Osteocyte (in vitro differentiated cells): ENCODE measurements around the gene ZNF579. TPM values are rescaled to one million over a fixed set of nuclear protein-coding genes. Genes with fewer than 3 reads are reported as not detected.
A peak's percentile ranks its signal among the peaks of the same experiment; 100 is the strongest.

Experiments used
- DNase-seq: peaks from one replicate; pipeline ENCODE4 v3.0.0; 2021; ENCODE audit warnings: mixed read lengths; ENCODE audit not compliant: unreplicated experiment; ENCODE audit errors: extremely low spot score
- H3K27ac Mint-ChIP-seq: one replicate; pipeline ENCODE4 v1.8.0; 2021; ENCODE audit warnings: mild to moderate bottlenecking, mixed read lengths; ENCODE audit not compliant: unreplicated experiment
- H3K27me3 Mint-ChIP-seq: one replicate; pipeline ENCODE4 v1.8.0; 2021; ENCODE audit warnings: mixed read lengths; ENCODE audit not compliant: unreplicated experiment
- H3K36me3 Mint-ChIP-seq: one replicate; pipeline ENCODE4 v1.8.0; 2021; ENCODE audit warnings: mixed read lengths; ENCODE audit not compliant: unreplicated experiment
- H3K4me1 Mint-ChIP-seq: one replicate; pipeline ENCODE4 v1.8.0; 2021; ENCODE audit warnings: mixed read lengths; ENCODE audit not compliant: unreplicated experiment
- H3K4me3 Mint-ChIP-seq: one replicate; pipeline ENCODE4 v1.8.0; 2021; ENCODE audit warnings: mild to moderate bottlenecking, moderate library complexity, mixed read lengths; ENCODE audit not compliant: unreplicated experiment
- H3K9me3 Mint-ChIP-seq: one replicate; pipeline ENCODE4 v1.8.0; 2021; ENCODE audit warnings: mixed read lengths; ENCODE audit not compliant: unreplicated experiment
- total RNA-seq: library from RNA; stranded (reverse); gene quantifications from 2 replicates; pipeline ENCODE4 v1.2.1, GENCODE V29; 2021
- TF ChIP-seq, protein P1 (sequence below): fragments of 200-600 bp; sonication (generic); IDR thresholded peaks from 2 replicates; pipeline ENCODE4 v1.5.0; 2021; ENCODE audit warnings: antibody characterized with exemption, mild to moderate bottlenecking, moderate library complexity

The ZNF579 gene
- total RNA-seq, 1 donor from 2014 or later, result 29.2 TPM

DNA sequence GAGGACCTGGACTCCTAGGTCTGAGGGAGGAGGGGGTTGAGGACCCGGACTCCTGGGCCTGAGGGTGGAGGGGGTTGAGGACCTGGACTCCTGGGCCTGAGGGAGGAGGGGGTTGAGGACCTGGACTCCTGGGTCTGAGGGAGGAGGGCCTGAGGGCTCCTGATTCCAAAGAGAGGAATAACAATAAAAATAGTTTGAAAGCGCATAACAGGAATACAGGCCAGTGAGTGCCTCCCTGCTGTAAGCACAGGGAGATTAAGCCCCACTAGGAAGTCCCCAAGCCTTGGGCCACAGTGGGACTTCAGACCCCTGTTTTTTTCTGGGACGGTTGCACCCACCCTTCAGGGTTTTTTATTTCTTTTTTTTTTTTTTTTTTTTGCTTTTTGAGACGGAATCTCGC, 42.5 kb downstream of the ZNF579 start:
- Mint-ChIP-seq H3K4me3 (no peak overlapping the region), H3K9me3 (peaks cover 5% of the 10 kb centered on the region)

DNA sequence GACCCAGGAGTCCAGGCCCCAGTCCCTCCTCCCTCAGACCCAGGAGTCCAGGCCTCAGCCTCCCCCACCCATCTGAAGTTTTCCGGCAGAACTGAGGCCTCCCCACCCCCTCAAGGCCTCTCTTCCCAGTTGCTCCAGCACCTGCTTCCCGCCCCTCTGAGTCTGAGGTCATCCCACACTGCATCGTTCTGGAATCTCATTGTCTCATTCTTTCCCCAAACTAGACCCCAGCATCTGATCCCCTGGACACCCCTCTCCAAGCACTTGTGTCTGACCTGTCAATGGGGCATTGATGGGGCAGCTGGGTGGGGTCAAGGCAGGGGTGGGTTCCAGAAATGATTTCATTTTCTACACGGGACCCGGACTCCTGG, 42.9 kb downstream of the ZNF579 start:
- no peak overlapping the region for H3K4me3 Mint-ChIP-seq
- no peaks in the 10 kb centered on the region for H3K27me3 Mint-ChIP-seq
- TF ChIP-seq, protein P1, sequence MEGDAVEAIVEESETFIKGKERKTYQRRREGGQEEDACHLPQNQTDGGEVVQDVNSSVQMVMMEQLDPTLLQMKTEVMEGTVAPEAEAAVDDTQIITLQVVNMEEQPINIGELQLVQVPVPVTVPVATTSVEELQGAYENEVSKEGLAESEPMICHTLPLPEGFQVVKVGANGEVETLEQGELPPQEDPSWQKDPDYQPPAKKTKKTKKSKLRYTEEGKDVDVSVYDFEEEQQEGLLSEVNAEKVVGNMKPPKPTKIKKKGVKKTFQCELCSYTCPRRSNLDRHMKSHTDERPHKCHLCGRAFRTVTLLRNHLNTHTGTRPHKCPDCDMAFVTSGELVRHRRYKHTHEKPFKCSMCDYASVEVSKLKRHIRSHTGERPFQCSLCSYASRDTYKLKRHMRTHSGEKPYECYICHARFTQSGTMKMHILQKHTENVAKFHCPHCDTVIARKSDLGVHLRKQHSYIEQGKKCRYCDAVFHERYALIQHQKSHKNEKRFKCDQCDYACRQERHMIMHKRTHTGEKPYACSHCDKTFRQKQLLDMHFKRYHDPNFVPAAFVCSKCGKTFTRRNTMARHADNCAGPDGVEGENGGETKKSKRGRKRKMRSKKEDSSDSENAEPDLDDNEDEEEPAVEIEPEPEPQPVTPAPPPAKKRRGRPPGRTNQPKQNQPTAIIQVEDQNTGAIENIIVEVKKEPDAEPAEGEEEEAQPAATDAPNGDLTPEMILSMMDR, result no peak
- H3K4me1 Mint-ChIP-seq, result peaks cover 5% of the 10 kb centered on the region
- DNase-seq, result no peak
- H3K36me3 Mint-ChIP-seq, result no peaks in the 10 kb centered on the region
- H3K9me3 Mint-ChIP-seq, result peaks cover 5% of the 10 kb centered on the region
- H3K27ac Mint-ChIP-seq, result no peak overlapping the region

More for the DNA sequence above, 42.5 kb downstream of the ZNF579 start:
- Mint-ChIP-seq H3K27ac (no peak overlapping the region), H3K27me3 (no peaks in the 10 kb centered on the region), H3K4me1 (peaks cover 5% of the 10 kb centered on the region), H3K36me3 (no peaks in the 10 kb centered on the region)
- TF ChIP-seq, protein P1, result no peak
- no peak for DNase-seq

DNA sequence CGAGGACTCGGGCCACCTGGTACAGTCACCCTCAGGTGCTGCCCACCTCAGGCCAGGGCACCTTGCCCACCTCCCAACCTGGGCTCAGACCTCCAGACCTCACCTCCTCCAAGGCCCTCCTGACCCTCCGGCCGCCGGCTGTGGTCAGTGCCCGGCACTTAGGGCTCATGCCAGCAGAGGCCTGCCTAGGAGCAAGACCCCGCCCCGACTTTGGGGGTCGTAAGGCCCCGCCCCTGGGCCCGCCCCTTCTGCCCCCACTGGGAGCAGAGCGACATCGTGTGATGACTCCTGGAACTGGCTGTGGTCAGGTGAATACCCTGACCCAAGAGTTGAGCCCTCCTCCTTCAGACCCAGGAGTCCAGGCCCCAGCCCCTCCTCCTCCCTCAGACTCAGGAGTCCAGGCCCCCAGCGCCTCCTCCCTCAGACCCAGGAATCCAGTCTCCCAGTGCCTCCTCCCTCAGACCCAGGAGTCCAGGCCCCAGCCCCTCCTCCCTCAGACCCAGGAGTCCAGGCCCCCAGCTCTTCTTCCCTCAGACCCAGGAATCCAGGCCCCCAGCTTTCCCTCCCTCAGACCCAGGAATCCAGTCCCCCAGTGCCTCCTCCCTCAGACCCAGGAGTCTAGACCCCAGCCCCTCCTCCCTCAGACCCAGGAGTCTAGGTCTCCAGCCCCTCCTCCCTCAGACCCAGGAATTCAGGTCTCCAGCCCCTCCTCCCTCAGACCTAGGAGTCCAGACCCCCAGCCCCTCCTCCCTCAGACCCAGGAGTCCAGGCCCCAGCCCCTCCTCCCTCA, 43.5 kb downstream of the ZNF579 start, which contains the start of gene SBK2:
TSS of gene SBK2 (minus strand) at position 183 of the 790 bp plus-strand sequence. CDS start 839 bp downstream, outside the sequence.
- peaks cover 5% of the 10 kb centered on the region for H3K4me1 Mint-ChIP-seq
- no peak within 1 kb of the TSS for H3K27ac Mint-ChIP-seq
- H3K4me3 Mint-ChIP-seq, result no peak within 1 kb of the TSS

DNA sequence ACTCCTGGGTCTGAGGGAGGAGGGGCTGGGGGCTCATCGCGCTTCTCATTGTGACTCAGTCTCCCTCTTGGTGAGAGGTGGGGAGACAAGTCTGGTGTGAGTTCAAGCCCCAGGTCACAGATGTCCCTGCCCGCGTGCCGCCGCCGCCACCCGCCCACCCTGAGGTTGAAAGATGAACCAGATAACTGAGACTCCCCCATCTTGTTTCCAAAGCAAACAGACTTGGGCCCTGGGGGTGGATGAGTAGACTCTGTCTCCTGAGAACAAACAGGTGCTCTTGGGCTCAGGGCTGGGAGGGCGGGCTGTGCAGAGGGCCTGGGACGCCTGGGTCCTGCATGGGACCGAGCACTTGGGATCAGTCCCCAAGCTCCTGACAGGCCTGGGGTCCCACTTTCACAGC, 44.3 kb downstream of the ZNF579 start:
- Mint-ChIP-seq H3K4me1 (peaks cover 5% of the 10 kb centered on the region), H3K9me3 (no peaks in the 10 kb centered on the region), H3K4me3 (no peak overlapping the region), H3K27ac (no peak overlapping the region), H3K36me3 (no peaks in the 10 kb centered on the region), H3K27me3 (no peaks in the 10 kb centered on the region)
- TF ChIP-seq, protein P1, result no peak
- DNase-seq, result no peak

More for the DNA sequence above, 43.5 kb downstream of the ZNF579 start, which contains the start of gene SBK2:
- TF ChIP-seq, protein P1, result peak; percentile 16
- Mint-ChIP-seq H3K36me3 (no peaks in the 10 kb centered on the region), H3K27me3 (no peaks in the 10 kb centered on the region), H3K9me3 (peaks cover 5% of the 10 kb centered on the region)
- no peak for DNase-seq

DNA sequence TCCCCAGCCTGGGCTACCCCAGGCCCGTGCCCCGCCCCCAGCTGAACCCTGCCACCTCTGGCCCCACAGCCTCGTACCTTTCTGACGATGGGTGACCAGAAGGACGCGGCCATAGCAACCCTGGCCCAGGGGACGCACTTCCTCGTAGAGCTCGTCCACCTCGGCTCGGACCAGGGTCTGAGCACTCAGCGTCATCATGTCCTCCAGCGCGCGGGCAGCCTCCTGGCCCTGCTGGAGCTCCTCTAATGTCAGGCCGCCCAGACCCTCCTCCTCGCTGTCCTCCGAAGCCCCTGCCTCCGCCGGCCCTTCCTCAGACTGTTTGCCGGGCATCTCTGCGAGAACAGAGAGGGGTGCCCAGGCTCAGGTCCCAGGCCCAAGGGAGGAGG, 44.7 kb downstream of the ZNF579 start:
- Mint-ChIP-seq H3K27ac (no peak overlapping the region), H3K9me3 (no peaks in the 10 kb centered on the region), H3K4me1 (peaks cover 5% of the 10 kb centered on the region), H3K36me3 (no peaks in the 10 kb centered on the region), H3K27me3 (no peaks in the 10 kb centered on the region), H3K4me3 (no peak overlapping the region)
- TF ChIP-seq, protein P1, result no peak
- DNase-seq, result no peak
